ENCODE data around the gene ZFAND5.

The ZFAND5 gene

GRCh38 chr9:72363236-72363635 lies 1.8 kb downstream of the ZFAND5 start:
- FAIRE-seq (no peak), DNase-seq (ENCODE audit: low spot score) (no peak)

GRCh38 chr9:72362680-72363139 lies 2.3 kb downstream of the ZFAND5 start:
- FAIRE-seq (peak; percentile 78), DNase-seq (ENCODE audit: low spot score) (peak; percentile 58)

GRCh38 chr9:72362118-72362531 lies 2.9 kb downstream of the ZFAND5 start:
- DNase-seq (ENCODE audit: low spot score) (no peak), FAIRE-seq (peak; percentile 68)

DNA sequence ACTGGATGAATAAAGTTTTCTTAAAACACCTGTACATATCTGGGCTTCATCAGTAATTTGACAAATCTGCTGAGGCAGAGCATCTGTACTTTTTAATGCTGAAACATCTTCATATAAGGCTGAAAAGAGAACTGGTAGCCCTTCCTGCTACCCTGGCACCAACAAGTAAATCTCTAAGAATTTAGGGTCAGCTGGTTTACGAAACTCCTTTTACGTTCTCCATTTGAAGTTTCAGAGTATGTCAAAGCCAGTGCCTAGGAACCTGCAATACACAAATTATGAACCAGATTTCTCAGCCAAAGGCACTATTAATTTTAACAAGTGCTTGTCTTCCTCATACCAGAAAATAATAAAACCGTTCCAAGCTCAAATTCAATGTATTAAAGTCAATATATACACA lies 3.8 kb downstream of the ZFAND5 start:
- FAIRE-seq (no peak), DNase-seq (ENCODE audit: low spot score) (no peak)

- DNase-seq (ENCODE audit: low spot score), result no peak
- no peak for FAIRE-seq
Measured at GRCh38 chr9:72360324-72360723, 4.7 kb downstream of the ZFAND5 start.

DNA sequence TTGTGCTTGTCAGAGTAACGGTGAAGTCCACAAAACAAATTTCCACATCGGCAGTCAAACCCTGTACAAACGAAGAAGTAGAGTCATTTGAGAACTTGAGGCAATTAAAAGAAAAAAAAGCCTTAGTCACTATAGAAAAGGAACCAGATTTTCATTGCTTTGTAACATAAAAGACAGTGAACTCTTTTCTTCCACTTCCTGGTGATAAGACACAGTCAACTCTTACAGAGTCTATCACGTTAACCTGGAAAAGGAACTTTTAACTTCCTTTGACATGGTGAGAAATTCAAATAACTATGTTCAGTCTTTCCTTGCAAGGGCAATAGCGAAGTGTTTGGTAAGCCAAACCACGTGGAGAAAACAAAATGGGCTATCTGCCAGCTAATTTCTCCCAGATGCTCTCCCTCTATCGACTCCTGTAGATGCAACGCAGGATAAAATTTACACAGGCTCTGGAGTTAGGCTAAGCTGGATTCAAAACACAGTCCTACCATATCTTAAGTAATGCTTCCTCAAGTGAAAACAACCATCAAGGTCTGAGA lies 8.9 kb downstream of the ZFAND5 start:
- FAIRE-seq, result no peak
- no peak for DNase-seq (ENCODE audit: low spot score)

GRCh38 chr9:72355153-72355552 lies 9.9 kb downstream of the ZFAND5 start:
- no peak for DNase-seq (ENCODE audit: low spot score)
- FAIRE-seq, result no peak

- DNase-seq (ENCODE audit: low spot score) (no peak), FAIRE-seq (no peak)
Measured at GRCh38 chr9:72354704-72355103, 10.3 kb downstream of the ZFAND5 start.

DNA sequence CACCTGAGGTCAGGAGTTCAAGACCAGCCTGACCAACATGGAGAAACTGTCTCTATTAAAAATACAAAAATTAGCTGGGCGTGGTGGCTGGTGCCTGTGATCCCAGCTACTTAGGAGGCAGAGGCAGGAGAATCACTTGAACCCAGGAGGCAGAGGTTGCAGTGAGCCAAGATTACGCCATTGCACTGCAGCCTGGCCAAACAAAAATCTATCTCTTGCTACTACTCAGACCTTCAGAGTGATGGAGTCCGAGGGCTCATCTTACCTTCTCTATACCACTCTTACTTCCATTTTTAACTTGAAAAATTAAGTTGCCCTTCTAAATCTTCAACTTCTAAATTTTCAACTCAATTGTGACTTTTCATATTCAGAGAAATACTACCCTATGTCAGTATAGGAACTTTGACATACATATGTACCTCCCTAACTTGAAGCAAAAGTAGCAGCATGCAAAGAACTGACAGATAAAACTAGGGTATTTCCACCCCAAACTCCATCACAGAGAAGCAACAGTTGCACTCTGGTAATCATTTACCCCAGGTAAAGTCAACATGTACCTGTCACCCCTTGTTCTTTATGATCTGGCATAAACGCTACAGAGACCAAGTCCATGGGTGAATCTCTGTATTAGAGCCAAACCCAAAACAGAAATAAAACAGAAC lies 11.4 kb downstream of the ZFAND5 start:
- no peak for DNase-seq (ENCODE audit: low spot score)
- no peak for FAIRE-seq

DNA sequence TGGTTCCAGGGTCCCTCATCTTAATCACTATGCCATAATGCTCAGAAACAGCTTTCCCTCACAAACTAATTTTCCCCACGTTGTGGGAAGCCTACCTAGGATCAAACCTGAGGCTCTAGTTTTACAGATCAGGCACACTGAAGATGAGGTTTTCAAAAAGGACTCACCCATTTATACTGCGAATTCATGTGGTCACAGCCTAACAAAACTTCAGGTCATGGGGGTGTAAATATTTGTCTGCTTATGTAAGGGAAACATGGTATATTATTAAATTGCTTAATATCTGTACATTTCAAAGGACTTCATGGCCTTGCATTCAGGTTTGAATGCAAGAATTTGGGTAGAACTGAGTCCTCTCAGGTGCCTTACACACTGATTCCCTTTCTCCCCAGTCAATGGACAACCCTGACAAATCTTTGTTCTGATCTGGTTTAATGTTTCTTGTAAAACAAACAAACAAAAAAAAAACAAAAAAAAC lies 12.1 kb downstream of the ZFAND5 start:
- DNase-seq (ENCODE audit: low spot score) (no peak), FAIRE-seq (no peak)

GRCh38 chr9:72351538-72352453 lies 13.2 kb downstream of the ZFAND5 start:
- peak; percentile 76 for DNase-seq (ENCODE audit: low spot score)
- peak; percentile 82 for FAIRE-seq

GRCh38 chr9:72349911-72350310 lies 15.1 kb downstream of the ZFAND5 start:
- DNase-seq (ENCODE audit: low spot score) (no peak), FAIRE-seq (no peak)

DNA sequence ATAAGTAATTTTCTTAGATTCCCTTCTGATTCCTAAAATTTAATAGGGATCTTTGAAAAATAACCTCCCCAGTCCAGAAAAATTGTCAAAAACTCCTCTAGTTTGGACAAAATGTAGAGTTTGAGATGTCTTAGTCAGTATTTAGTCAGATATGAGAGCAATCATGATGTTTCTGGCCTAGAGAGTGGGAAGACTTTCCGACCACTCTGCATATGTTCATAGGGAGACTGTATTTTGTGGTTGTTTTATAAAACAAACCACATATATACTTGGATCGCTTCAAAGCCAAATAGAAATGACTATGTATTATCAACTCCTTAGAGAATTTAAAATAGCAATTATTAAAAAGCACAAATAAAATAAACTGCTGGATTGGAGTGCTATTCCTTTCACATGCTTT lies 15.8 kb downstream of the ZFAND5 start:
- DNase-seq (ENCODE audit: low spot score) (no peak), FAIRE-seq (no peak)

DNA sequence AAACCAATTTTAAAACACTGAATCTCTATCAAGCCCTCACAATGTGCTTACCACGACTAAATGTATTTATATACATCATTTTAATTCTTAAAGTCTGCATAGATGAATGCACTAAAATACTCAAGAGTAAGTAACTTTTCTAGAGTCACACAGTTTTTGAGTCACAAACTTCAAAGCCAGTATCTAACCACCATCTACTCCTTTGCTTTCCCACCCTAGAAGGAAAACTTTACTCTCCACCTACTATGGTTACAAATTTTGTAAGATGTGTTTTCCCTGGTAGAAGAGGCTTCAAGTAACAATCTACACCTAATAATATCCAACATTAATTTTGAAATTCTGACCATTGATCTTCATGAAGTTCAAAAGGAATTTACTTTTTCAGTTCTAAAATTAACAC lies 18.7 kb downstream of the ZFAND5 start:
- FAIRE-seq (no peak), DNase-seq (ENCODE audit: low spot score) (no peak)

- FAIRE-seq, result peak; percentile 98
- DNase-seq (ENCODE audit: low spot score), result peak; percentile 93
Measured at GRCh38 chr9:72338631-72339030, 26.4 kb downstream of the ZFAND5 start.

- no peak for DNase-seq (ENCODE audit: low spot score)
- no peak for FAIRE-seq
Measured at GRCh38 chr9:72337286-72337685, 27.7 kb downstream of the ZFAND5 start.

GRCh38 chr9:72334658-72335337 lies 30.2 kb downstream of the ZFAND5 start:
- FAIRE-seq, result no peak
- no peak for DNase-seq (ENCODE audit: low spot score)

- no peak for FAIRE-seq
- DNase-seq (ENCODE audit: low spot score), result no peak
Measured at GRCh38 chr9:72333709-72334108, 31.3 kb downstream of the ZFAND5 start.

DNA sequence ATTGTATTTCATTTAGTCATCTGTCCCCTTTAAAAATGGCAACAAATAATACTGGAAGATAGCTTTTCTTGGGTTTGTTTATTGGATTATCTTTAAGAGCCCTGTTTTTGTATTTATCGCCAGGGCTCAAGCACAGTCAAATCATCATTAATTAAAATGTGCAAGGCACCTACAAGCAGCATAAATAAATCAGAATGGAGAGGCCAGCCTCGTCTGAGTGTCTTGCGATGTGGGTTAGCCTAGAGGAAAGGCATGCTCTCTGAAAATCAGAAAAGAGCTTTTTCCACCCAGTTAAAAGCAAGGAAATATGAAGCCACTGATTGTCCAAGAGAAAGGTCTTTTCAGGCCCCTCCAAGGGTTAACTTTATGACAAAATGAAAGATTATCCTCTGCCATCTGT lies 31.8 kb downstream of the ZFAND5 start:
- DNase-seq (ENCODE audit: low spot score), result no peak

GRCh38 chr9:72332351-72332750 lies 32.7 kb downstream of the ZFAND5 start:
- DNase-seq (ENCODE audit: low spot score), result no peak
- FAIRE-seq, result no peak

More for the DNA sequence above, 31.8 kb downstream of the ZFAND5 start:
- no peak for FAIRE-seq

DNA sequence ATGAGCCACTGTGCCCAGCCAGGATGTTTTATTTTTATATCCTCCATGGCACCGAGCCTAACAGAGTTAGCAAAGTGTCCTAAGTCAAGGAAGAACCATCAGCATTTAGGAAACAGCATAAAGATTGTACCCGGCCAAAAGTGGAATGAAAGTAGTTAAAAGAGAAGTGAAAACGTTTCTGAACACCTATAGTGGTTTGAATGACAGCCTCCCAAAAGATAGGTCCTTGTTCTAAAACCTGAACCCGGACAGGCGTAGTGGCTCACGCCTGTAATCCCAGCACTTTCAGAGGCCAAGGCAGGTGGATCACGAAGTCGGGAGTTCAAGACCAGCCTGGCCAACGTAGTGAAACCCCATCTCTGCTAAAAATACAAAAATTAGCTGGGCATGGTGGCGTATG lies 37.4 kb downstream of the ZFAND5 start:
- FAIRE-seq (no peak), DNase-seq (ENCODE audit: low spot score) (no peak)

- DNase-seq (ENCODE audit: low spot score), result no peak
- FAIRE-seq, result no peak
Measured at GRCh38 chr9:72326641-72327040, 38.4 kb downstream of the ZFAND5 start.
